ENCODE results near the gene NECTIN2.
"Not testable (repeated sequence)": the region's sequence is repeated elsewhere in the genome, so short reads cannot be mapped to it uniquely, and the experiment has no call there.

The NECTIN2 gene

DNA sequence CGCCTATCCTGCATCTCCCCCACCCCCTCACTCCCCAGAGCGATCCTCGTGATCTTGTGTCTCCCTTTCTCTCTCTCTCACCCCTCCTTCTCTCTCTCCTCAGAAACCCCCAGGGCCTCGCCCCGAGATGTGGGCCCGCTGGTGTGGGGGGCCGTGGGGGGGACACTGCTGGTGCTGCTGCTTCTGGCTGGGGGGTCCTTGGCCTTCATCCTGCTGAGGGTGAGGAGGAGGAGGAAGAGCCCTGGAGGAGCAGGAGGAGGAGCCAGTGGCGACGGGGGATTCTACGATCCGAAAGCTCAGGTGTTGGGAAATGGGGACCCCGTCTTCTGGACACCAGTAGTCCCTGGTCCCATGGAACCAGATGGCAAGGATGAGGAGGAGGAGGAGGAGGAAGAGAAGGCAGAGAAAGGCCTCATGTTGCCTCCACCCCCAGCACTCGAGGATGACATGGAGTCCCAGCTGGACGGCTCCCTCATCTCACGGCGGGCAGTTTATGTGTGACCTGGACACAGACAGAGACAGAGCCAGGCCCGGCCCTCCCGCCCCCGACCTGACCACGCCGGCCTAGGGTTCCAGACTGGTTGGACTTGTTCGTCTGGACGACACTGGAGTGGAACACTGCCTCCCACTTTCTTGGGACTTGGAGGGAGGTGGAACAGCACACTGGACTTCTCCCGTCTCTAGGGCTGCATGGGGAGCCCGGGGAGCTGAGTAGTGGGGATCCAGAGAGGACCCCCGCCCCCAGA lies 32.2 kb downstream of the NECTIN2 start:
- DNase-seq (ENCODE audit: low read depth) = no peak
- TF ChIP-seq CTCF (IDR thresholded peaks at IDR 0.05; ENCODE audit: insufficient read depth, low read depth, low read length, missing control alignments) = no peak
- H3K4me3 ChIP-seq (ENCODE audit: low read depth, low read length) = no peak overlapping the region

GRCh38 chr19:44879309-44880065 lies 33.4 kb downstream of the NECTIN2 start:
- H3K4me3 ChIP-seq (ENCODE audit: low read depth, low read length) = no peak overlapping the region
- no peak for TF ChIP-seq CTCF (IDR thresholded peaks at IDR 0.05; ENCODE audit: insufficient read depth, low read depth, low read length, missing control alignments)
- DNase-seq (ENCODE audit: low read depth) = no peak

DNA sequence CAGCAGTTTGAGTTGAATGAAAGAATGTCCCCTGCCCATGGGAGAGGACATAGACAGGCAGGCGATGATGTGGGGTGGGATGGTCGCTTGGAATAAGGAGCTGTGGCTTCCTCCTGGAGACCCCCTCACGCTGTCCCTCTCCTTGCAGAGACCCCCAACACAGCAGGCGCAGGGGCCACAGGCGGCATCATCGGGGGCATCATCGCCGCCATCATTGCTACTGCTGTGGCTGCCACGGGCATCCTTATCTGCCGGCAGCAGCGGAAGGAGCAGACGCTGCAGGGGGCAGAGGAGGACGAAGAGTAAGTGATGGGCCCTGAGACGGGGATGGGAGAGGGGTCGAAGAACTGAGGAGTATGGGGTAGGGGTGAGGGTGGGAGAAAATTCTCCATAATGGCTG lies 36.0 kb downstream of the NECTIN2 start:
- DNase-seq (ENCODE audit: low read depth) = no peak
- no peak overlapping the region for H3K4me3 ChIP-seq (ENCODE audit: low read depth, low read length)
- no peak for TF ChIP-seq CTCF (IDR thresholded peaks at IDR 0.05; ENCODE audit: insufficient read depth, low read depth, low read length, missing control alignments)

DNA sequence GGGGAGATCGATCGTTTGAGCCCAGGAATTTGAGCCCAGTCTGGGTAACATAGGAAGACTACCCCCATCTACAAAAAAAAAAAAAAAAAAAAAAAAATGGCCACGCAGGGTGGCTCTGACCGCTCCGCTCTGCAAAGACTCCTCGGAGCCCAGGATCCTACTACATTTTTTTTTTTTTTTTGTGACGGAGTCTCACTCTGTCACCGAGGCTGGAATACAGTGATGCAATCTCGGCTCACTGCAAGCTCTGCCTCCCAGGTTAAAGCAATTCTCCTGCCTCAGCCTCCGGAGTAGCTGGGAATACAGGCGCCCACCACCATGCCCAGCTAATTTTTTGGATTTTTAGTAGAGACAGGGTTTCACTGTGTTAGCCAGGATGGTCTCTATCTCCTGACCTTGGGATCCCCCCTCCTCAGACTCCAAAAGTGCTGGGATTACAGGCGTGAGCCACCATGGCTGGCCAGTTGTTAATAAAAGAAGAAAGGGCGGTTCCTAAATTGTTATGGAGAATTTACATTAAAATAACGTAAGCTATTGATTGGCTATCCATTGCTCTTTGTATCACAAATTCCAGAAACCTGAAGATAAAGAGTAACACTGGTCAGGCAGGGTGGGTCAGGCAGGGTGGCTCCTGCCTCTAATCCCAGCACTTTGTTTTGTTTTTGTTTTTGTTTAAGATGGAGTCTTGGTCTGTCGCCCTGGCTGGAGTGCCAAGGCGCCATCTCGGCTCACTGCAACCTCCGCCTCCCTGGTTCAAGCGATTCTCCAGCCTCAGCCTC lies 36.7 kb downstream of the NECTIN2 start:
- not testable (repeated sequence) for DNase-seq (ENCODE audit: low read depth); H3K4me3 ChIP-seq (ENCODE audit: low read depth, low read length)

GRCh38 chr19:44883922-44884321 lies 37.8 kb downstream of the NECTIN2 start:
- no peak overlapping the region for H3K4me3 ChIP-seq (ENCODE audit: low read depth, low read length)
- no peak for DNase-seq (ENCODE audit: low read depth)
- TF ChIP-seq CTCF (IDR thresholded peaks at IDR 0.05; ENCODE audit: insufficient read depth, low read depth, low read length, missing control alignments) = no peak

DNA sequence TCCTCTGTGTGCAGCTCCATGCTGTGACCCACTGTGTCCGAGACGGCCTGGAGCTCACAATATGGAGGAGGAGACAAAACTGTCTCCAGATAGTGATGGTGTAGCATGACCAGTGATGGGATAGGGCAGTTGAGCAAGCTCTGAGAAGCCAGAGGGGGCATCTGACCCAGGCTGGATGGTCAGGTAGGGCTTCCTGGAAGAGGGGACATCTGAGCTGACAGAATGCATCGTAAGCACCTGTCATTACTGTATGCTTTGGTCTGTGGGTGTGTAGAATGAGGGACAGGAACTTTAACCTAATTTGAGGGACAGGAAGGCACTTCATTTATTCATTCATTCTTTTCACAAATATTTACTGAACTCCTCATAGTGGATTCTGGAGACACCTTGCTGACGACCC lies 38.5 kb downstream of the NECTIN2 start:
- TF ChIP-seq CTCF (IDR thresholded peaks at IDR 0.05; ENCODE audit: insufficient read depth, low read depth, low read length, missing control alignments) = no peak
- no peak for DNase-seq (ENCODE audit: low read depth)
- no peak overlapping the region for H3K4me3 ChIP-seq (ENCODE audit: low read depth, low read length)

- no peak for DNase-seq (ENCODE audit: low read depth)
- H3K4me3 ChIP-seq (ENCODE audit: low read depth, low read length) = no peak overlapping the region
- no peak for TF ChIP-seq CTCF (IDR thresholded peaks at IDR 0.05; ENCODE audit: insufficient read depth, low read depth, low read length, missing control alignments)
Measured at GRCh38 chr19:44886141-44886540, 40.0 kb downstream of the NECTIN2 start.
